ENCODE data around the gene CD4. TPM values are rescaled to one million over a fixed set of nuclear protein-coding genes. Genes with fewer than 3 reads are reported as not detected.
A peak's percentile ranks its signal among the peaks of the same experiment; 100 is the strongest.

CD4 gene
- total and polyA plus RNA-seq, 8 donors: 2.0 to 25.9 (median 7.3) TPM; not detected in 2

- Histone ChIP-seq H3K4me3 (peak overlapping the region in 3 of 4 donors; percentile 84 to 98 (median 87)), H3K27ac (peak overlapping the region; percentile 96 to 100 (median 98)), H3K4me1 (peaks cover 8 to 41% (median 29%) of the 10 kb centered on the region in 4 donors), H3K27me3 (no peaks in the 10 kb centered on the region), H3K9me3 (no peaks in the 10 kb centered on the region), H3K36me3 (peaks cover 29 to 32% (median 31%) of the 10 kb centered on the region in 4 donors)
- WGBS, 5 donors: 0 to 2% (median 1%) methylated on average over 5 to 7 of the region's 7 CpGs
- intact Hi-C loops (cut with DNase I; ENCODE audit: low total_unique reads): no loop called here
- no peak for DNase-seq
- TF ChIP-seq CTCF (IDR thresholded peaks at IDR 0.05) (peak in 1 of 7 experiments; percentile 95), POLR2A (IDR thresholded peaks at IDR 0.05) (no peak), POLR2AphosphoS5 (IDR thresholded peaks at IDR 0.05) (no peak), EP300 (IDR thresholded peaks at IDR 0.05) (no peak)
Measured at GRCh38 chr12:6753772-6754356, 35.5 kb upstream of the CD4 start.

- no peaks in the 10 kb centered on the region for H3K27me3 ChIP-seq
- no peaks in the 10 kb centered on the region for H3K9me3 ChIP-seq
- H3K4me1 ChIP-seq: peaks cover 8 to 41% (median 29%) of the 10 kb centered on the region in 4 donors
- DNase-seq: no peak
- H3K4me3 ChIP-seq: no peak overlapping the region
- TF ChIP-seq EP300 (IDR thresholded peaks at IDR 0.05): no peak
- no peak for TF ChIP-seq POLR2AphosphoS5 (IDR thresholded peaks at IDR 0.05)
- TF ChIP-seq POLR2A (IDR thresholded peaks at IDR 0.05): no peak
- no peak for TF ChIP-seq CTCF (IDR thresholded peaks at IDR 0.05)
- 91 to 97% (median 92%) methylated on average over 2 of the region's 2 CpGs for WGBS, 5 donors
- peak overlapping the region in 3 of 5 donors; percentile 98 to 100 (median 99) for H3K27ac ChIP-seq
- intact Hi-C loops (cut with DNase I; ENCODE audit: low total_unique reads): no loop called here
- peaks cover 23 to 26% (median 26%) of the 10 kb centered on the region in 4 donors for H3K36me3 ChIP-seq
Measured at GRCh38 chr12:6754411-6754810, 34.9 kb upstream of the CD4 start.

- intact Hi-C loops (cut with DNase I; ENCODE audit: low total_unique reads): no loop called here
- H3K9me3 ChIP-seq: no peaks in the 10 kb centered on the region
- WGBS, 5 donors: 52 to 67% (median 59%) methylated on average over 8 of the region's 8 CpGs
Measured at GRCh38 chr12:6757028-6757690, 32.2 kb upstream of the CD4 start.

More at GRCh38 chr12:6757028-6757690, 32.2 kb upstream of the CD4 start:
- TF ChIP-seq EP300 (IDR thresholded peaks at IDR 0.05) (no peak), POLR2A (IDR thresholded peaks at IDR 0.05) (no peak), POLR2AphosphoS5 (IDR thresholded peaks at IDR 0.05) (no peak), CTCF (IDR thresholded peaks at IDR 0.05) (no peak)
- DNase-seq: peak in 1 of 2 donors; percentile 28
- Histone ChIP-seq H3K27me3 (no peaks in the 10 kb centered on the region), H3K27ac (no peak overlapping the region), H3K4me1 (peaks cover 3 to 35% (median 20%) of the 10 kb centered on the region in 4 donors), H3K4me3 (no peak overlapping the region), H3K36me3 (no peaks in the 10 kb centered on the region)

Data from stomach (tissue), 9 donors.